HepG2 (cell line): ENCODE measurements around the gene PDIA5. TPM values are rescaled to one million over a fixed set of nuclear protein-coding genes. Genes with fewer than 3 reads are reported as not detected.

ENCODE experiments used
- BCL6 ChIP-seq: IDR thresholded peaks from 2 replicates; pipeline ENCODE4 v1.6.1; 2016; ENCODE audit warnings: missing genetic modification reagents, missing compliant biosample characterization
- BRF2 ChIP-seq: sonication (generic); formaldehyde crosslinking; IDR thresholded peaks from 2 replicates; pipeline ENCODE4 v1.8.1; 2022; ENCODE audit warnings: mild to moderate bottlenecking, missing genetic modification reagents
- DPF2 ChIP-seq: sonication (generic); formaldehyde crosslinking; IDR thresholded peaks from 2 replicates; pipeline ENCODE4 v1.4.0; 2020; ENCODE audit warnings: mild to moderate bottlenecking, low read depth, missing genetic modification reagents, borderline replicate concordance
- FOXC1 ChIP-seq: sonication (generic); formaldehyde crosslinking; IDR thresholded peaks from 2 replicates; pipeline ENCODE4 v1.8.0; 2022; ENCODE audit warnings: mild to moderate bottlenecking, missing genetic modification reagents, borderline replicate concordance
- HMG20B ChIP-seq: conservative IDR thresholded peaks from 2 replicates; pipeline ENCODE4 v1.6.1; 2016; ENCODE audit warnings: missing genetic modification reagents, missing compliant biosample characterization
- HOXA9 ChIP-seq: sonication (generic); formaldehyde crosslinking; IDR thresholded peaks from 2 replicates; pipeline ENCODE4 v1.8.1; 2022; ENCODE audit warnings: missing genetic modification reagents, mild to moderate bottlenecking, moderate library complexity, borderline replicate concordance
- NBN ChIP-seq: fragments of 450-650 bp; conservative IDR thresholded peaks from 2 replicates; pipeline ENCODE4 v1.6.1; 2017
- SMARCC2 ChIP-seq: fragments of 450-650 bp; IDR thresholded peaks from 2 replicates; pipeline ENCODE4 v1.6.1; 2017; ENCODE audit warnings: antibody characterized with exemption, mild to moderate bottlenecking
- ZBTB7B ChIP-seq: sonication (generic); formaldehyde crosslinking; IDR thresholded peaks from 2 replicates; pipeline ENCODE4 v1.4.0; 2020; ENCODE audit warnings: missing genetic modification reagents
- ZFP37 ChIP-seq: sonication (generic); formaldehyde crosslinking; IDR thresholded peaks from 2 replicates; pipeline ENCODE4 v1.4.0; 2020; ENCODE audit warnings: missing genetic modification reagents, borderline replicate concordance
- ZFYVE20 ChIP-seq: sonication (generic); formaldehyde crosslinking; IDR thresholded peaks from 2 replicates; pipeline ENCODE4 v1.8.0; 2023; ENCODE audit warnings: low read depth, mild to moderate bottlenecking, moderate library complexity, missing genetic modification reagents, borderline replicate concordance
- ZHX2 ChIP-seq, 2 experiments: sonication (generic) in 1 of 2; formaldehyde crosslinking in 1 of 2; IDR thresholded peaks; 2 replicates each; pipeline versions ENCODE4 v1.6.1 to v1.9.0; 2014 to 2022; ENCODE audit warnings: antibody characterized with exemption in 1 of 2, borderline replicate concordance in 1 of 2, inconsistent platforms in 1 of 2, low read depth in 1 of 2, missing genetic modification reagents in 1 of 2
- ZMYM3 ChIP-seq: sonication (generic); formaldehyde crosslinking; IDR thresholded peaks from 2 replicates; pipeline ENCODE4 v1.5.1; 2020; ENCODE audit warnings: mild to moderate bottlenecking, missing genetic modification reagents
- ZNF33A ChIP-seq: sonication (generic); formaldehyde crosslinking; IDR thresholded peaks from 2 replicates; pipeline ENCODE4 v1.5.1; 2020; ENCODE audit warnings: missing genetic modification reagents, mild to moderate bottlenecking, moderate library complexity, borderline replicate concordance
- ZNF720 ChIP-seq: sonication (generic); formaldehyde crosslinking; IDR thresholded peaks from 2 replicates; pipeline ENCODE4 v1.4.0; 2020; ENCODE audit warnings: missing genetic modification reagents
- ZNF784 ChIP-seq: sonication (generic); formaldehyde crosslinking; IDR thresholded peaks from 2 replicates; pipeline ENCODE4 v1.5.1; 2020; ENCODE audit warnings: missing genetic modification reagents, mild to moderate bottlenecking, borderline replicate concordance
- ZSCAN25 ChIP-seq: sonication (generic); formaldehyde crosslinking; IDR thresholded peaks from 2 replicates; pipeline ENCODE4 v1.8.0; 2022; ENCODE audit warnings: mild to moderate bottlenecking, missing genetic modification reagents
- polyA plus RNA-seq, 8 experiments: library from polyadenylated mRNA; depleted of rRNA in 3 of 8; stranded (reverse) in 7 of 8; unstranded in 1 of 8; fragments of >200 nt; fragmentation: Illumina TruSeq in 4 of 8; extraction: Trizol in 4 of 8; gene quantifications; 2 replicates each; pipeline versions ENCODE4 v1.2.1 to v1.2.3, GENCODE V29; 2011 to 2016; ENCODE audit warnings: low read depth in 4 of 8, missing spikeins in 1 of 8, mixed read lengths in 1 of 8; ENCODE audit not compliant: insufficient read depth in 1 of 8
- total RNA-seq, 5 experiments: library from RNA; depleted of rRNA; stranded (reverse); fragments of >200 nt; fragmentation: Illumina TruSeq; extraction: Trizol; gene quantifications; 2 replicates each; pipeline ENCODE4 v1.2.3, GENCODE V29; 2016; ENCODE audit warnings: low read depth in 1 of 5

Gene PDIA5
- total and polyA plus RNA-seq, 2 of the 13 experiments (the other 11 are each of a cell fraction or from before 2014, with no cell fraction given) = 51.3 to 74.3 TPM

GRCh38 chr3:123068601-123069381 lies 2.0 kb downstream of the PDIA5 start (continued):
- TF ChIP-seq ZBTB7B (CRISPR knock-in tag) (0 out of 2 replicates have a peak, but pooled peaks have one; percentile 15), SMARCC2 (no peak), ZSCAN25 (CRISPR knock-in tag) (0 out of 2 replicates have a peak, but pooled peaks have one; percentile 39), BRF2 (CRISPR knock-in tag) (no peak), FOXC1 (CRISPR knock-in tag) (peak; percentile 50; the same call in 1 of the 2 replicates), ZHX2 (IDR thresholded peaks at IDR 0.05; ENCODE audit: low read depth) (no peak), ZHX2 (CRISPR knock-in tag; IDR thresholded peaks at IDR 0.05; ENCODE audit: borderline replicate concordance) (0 out of 2 replicates have a peak, but pooled peaks have one; percentile 27), NBN (no peak), DPF2 (CRISPR knock-in tag) (no peak), ZMYM3 (CRISPR knock-in tag) (no peak), ZNF33A (CRISPR knock-in tag) (no peak), HMG20B (CRISPR knock-in tag) (no peak), ZNF720 (no peak), ZFP37 (CRISPR knock-in tag) (no peak), BCL6 (CRISPR knock-in tag) (peak; percentile 58; the same call in 1 of the 2 replicates), HOXA9 (CRISPR knock-in tag) (0 out of 2 replicates have a peak, but pooled peaks have one; percentile 45), ZFYVE20 (CRISPR knock-in tag) (no peak), ZNF784 (CRISPR knock-in tag) (no peak; the same call in 1 of the 2 replicates)
